ENCODE results near the gene RBFOX1. TPM values are rescaled to one million over a fixed set of nuclear protein-coding genes. Genes with fewer than 3 reads are reported as not detected.

RBFOX1 gene
- total RNA-seq, 1 donor from 2014 or later = 70.2 TPM

GRCh38 chr16:7330709-7331108 lies 1.9 kb upstream of the RBFOX1 start:
- no peak for DNase-seq
- intact Hi-C loops (cut with DNase I) = loop anchor here (5.0 kb wide), 1 partner anchor 42 kb away; no protein-coding TSS in a partner anchor
- peak; percentile 64 for ATAC-seq (ENCODE audit: poor library complexity)

DNA sequence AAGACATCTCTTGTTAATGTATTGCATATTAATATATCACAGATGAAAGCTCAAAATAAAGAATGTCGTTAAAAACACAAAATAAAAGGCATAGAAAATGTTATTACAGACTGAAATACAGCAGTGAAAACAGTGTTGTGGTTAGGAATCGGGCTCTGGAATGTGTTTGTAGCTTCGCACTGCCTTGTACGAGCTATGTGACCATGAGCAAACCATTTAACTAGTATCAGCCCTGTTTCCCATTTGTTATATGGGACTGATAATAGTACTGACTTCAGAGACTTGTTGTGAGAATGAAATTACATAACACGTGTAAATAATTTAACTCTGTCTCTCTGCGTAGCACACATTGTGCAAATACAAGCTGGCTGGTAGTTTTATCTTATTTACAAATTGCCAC lies 648 bp upstream of the RBFOX1 start:
- ATAC-seq (ENCODE audit: poor library complexity) = no peak

DNA sequence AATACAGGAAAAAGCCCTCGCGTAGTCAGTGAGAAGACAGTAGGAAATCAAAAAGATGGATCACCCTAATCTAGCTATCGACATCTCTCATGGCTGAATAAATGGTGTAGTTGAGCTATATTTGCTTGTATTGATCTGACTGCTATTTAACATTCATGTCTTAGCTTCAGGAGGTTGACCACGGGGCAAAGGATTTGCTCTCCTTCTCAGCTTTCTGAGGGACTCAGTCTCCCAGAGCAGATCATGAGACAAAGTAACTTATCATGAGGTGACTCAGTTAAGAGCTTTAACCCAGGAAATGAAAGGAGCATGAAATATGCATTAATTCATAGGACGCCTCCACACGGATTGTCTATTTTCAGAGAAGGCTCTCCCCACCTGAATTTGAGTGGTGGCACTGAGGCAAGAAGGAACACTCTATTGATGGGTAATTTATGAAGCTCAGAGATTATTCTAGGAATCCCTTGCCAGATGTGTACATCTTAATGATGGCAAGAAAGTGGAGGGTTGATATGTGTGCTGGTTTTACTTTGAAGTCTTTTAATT lies 608 bp downstream of the RBFOX1 start:
- no peak for DNase-seq
- intact Hi-C loops (cut with DNase I) = loop anchor here (5.0 kb wide), 1 partner anchor 39 kb away; no protein-coding TSS in a partner anchor
- no peak for ATAC-seq (ENCODE audit: poor library complexity)

More for the DNA sequence above, 648 bp upstream of the RBFOX1 start:
- DNase-seq = no peak
- intact Hi-C loops (cut with DNase I) = loop anchor here (5.0 kb wide), 1 partner anchor 40 kb away; no protein-coding TSS in a partner anchor

DNA sequence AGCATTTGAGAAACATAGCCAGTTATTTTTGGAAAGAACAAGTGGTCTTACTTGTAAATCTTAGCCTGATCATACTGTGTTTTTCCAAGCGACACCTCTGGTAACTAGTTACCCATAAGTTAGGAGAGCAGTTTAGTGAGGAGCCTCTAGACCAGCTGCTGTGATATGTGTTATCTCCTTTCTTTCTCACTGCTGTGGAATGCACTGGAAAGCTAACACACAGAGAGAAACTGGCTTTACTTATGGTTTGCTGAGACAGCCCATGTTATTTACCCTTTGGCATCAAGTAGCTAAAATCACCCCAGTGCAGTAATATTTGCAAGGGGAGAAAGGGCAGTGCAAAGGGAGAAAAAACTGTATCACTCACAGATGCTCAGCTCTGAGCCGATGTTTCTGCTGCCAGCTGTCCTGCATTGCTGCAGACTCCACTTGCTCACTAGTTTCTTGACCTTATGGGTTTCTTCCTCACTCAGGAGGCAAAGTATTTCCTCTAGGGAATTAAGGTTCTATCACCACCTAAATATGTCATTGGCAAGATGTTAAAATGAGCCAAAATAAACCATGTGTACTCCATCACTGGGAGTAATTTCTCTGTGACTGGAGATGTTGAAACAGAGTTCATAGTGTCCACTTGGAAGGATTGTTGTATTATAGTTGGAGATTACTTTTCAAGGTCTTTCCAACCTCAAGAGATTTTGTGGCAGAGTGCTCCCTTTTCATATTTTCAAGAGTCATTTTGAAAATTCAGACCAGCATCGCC lies 2.3 kb downstream of the RBFOX1 start:
- intact Hi-C loops (cut with DNase I) = loop anchor here (5.0 kb wide), 1 partner anchor 37 kb away; no protein-coding TSS in a partner anchor
- ATAC-seq (ENCODE audit: poor library complexity) (peak; percentile 45), DNase-seq (peak; percentile 37)

DNA sequence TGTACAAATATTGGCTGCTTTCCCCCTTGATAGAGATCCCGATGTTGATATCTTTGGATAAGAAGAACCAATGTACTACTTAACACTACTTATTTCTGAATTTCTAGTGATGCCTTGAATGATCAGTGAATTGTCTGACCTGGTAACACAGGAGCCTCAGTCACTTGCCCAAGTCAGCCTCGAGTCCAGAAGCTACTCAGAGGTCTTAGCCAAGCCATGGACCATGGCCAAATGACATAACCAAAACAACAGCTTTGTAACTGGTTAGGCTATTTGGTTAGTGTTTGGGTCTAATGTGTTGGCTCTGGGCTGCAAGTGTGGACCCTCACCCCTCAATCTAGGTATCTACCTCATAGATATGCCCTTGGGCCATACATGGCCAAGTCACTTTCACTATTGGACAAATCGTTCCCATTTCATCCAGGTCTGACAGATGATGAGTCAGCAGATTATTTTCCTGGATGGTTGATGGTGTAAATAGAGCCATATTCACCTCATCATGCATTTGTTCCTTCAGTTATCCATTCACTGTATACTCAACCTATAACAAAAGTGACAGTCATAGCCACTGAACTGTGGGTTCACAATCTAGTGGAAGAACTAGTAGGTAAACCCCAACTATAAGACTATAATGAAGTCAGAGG lies 3.5 kb downstream of the RBFOX1 start:
- intact Hi-C loops (cut with DNase I) = no loop called here
- ATAC-seq (ENCODE audit: poor library complexity) (no peak), DNase-seq (no peak)

DNA sequence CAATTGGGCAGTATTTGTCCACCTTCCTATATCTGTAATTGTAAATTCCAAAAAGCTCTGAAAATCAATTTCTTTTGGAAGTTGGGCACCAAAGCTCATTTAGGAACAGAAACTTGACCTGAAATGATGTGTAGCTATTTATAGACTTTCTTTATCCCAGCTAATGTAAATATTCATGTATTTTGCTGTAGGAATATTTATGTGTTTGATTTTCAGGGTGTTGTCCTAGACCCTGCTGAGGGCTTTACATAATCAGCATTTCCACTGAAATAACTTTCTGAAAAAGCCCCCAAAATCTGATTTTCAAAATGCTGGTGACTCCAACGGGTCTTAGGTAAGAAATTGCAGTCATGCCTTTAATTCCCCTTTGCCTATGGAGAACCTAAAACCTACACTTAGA lies 4.1 kb downstream of the RBFOX1 start:
- ATAC-seq (ENCODE audit: poor library complexity) = no peak
- DNase-seq = no peak
- intact Hi-C loops (cut with DNase I) = no loop called here

GRCh38 chr16:7338826-7339225 lies 6.2 kb downstream of the RBFOX1 start:
- intact Hi-C loops (cut with DNase I) = no loop called here
- no peak for DNase-seq

GRCh38 chr16:7339700-7340099 lies 7.1 kb downstream of the RBFOX1 start:
- no peak for DNase-seq
- ATAC-seq (ENCODE audit: poor library complexity) = peak; percentile 50
- intact Hi-C loops (cut with DNase I) = no loop called here

More at GRCh38 chr16:7338826-7339225, 6.2 kb downstream of the RBFOX1 start:
- peak; percentile 5 for ATAC-seq (ENCODE audit: poor library complexity)

DNA sequence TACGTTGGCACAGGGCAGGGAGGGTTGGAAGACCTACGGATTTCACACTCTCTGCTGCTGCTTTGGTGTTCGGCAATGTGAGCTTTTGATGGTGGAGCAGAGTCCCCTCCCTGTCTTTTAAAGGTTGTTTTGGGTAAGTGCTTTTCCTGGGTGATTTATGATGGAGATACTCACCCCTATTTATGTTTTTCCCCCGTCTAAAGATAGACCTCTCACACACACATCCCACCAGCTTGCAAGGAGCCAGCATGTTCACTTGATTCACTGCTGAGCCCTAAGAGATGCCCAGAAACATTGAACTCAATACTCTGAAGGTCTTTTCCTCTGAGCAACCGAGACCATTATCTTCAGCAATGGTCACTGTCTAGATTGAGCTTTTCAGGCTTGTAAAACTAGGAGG lies 8.3 kb downstream of the RBFOX1 start:
- intact Hi-C loops (cut with DNase I) = no loop called here
- DNase-seq (no peak), ATAC-seq (ENCODE audit: poor library complexity) (no peak)

DNA sequence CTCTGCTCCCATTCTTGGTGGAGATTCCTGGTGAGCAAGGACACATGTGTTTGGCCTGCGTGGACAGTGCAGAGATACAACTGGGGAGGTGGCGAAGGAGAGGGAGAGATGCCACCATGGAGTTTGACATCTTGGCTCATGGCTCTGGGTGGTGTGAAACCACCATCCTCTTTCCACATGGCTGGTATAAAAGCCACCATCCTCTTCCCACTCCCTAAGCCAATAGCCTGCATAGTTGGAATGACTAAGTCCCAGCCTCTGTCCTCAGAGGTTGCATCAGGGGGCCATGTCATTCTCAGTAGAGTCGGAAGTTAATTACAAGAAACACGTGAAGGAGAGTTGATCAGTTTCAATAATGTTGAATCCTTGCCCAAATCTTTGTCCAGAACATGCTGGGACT lies 10.0 kb downstream of the RBFOX1 start:
- no peak for ATAC-seq (ENCODE audit: poor library complexity)
- no peak for DNase-seq
- intact Hi-C loops (cut with DNase I) = no loop called here

- DNase-seq = no peak
- intact Hi-C loops (cut with DNase I) = no loop called here
- no peak for ATAC-seq (ENCODE audit: poor library complexity)
These were observed 10.6 kb downstream of the RBFOX1 start for GRCh38 chr16:7343243-7343642.

DNA sequence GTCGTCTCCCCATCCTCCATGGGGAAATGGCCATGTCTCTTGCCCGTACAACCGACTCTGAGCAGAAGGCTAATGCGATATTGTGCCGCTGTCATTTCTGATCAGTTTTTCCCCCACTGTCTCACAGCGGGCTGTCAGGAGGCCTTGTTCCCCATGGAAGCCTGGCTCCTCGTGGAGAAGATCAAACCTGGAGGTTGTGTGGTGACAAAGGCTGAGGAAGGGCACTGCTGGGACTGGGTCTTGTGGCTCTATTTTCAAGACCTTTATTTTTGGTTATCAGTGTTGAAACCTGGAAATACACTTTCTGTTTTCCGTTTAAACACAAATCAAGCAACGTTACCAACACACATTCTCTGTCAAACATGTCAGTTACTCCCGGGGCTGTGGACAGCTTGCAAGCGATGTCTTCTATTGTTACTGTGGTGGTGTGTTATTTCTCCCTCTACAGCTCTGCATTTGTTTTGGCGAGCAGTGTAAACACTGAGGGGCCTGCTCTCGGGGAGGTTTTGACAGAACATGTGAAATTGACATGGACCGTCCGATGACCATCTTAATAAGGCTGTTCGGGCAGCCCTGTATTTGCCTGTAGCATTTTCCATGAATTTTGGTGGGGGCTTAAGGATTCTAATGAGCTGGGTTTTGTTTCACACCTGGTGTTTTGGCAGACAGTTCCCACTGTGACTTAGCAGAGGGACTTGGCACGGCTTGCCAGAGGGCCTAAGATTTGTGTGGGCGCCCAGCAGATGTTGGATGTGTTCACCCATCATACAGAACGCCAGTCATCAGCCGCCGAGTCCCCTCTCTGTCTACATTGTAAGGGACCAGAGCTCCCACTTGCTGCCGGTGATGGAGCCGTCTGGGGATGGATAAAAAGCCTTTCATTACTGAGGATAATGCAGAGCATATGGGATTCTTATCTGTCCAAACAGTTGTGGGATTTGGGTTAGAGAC lies 12.5 kb downstream of the RBFOX1 start:
- peak; percentile 60 for DNase-seq
- intact Hi-C loops (cut with DNase I) = no loop called here
- peak; percentile 91 for ATAC-seq (ENCODE audit: poor library complexity)

DNA sequence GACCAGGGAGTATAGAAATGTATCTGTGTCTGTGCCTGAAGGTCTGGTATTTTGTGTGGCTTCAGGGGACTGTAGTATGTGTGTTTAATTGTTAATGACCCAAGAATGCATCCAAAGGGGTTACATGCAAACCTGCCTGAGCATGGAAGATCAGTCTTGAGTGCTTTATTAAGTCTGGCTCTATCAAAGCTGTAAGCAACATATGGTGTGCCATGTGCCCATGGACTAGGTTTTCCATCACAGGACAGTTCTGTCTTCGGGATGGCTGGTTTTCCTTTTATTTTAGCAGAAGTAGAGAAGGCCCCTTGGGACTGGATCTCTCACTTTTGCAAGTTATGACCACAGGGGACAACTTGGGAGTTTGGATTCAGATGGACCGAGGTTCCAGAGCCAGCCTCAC lies 18.2 kb downstream of the RBFOX1 start:
- intact Hi-C loops (cut with DNase I) = no loop called here
- DNase-seq (no peak), ATAC-seq (ENCODE audit: poor library complexity) (no peak)

DNA sequence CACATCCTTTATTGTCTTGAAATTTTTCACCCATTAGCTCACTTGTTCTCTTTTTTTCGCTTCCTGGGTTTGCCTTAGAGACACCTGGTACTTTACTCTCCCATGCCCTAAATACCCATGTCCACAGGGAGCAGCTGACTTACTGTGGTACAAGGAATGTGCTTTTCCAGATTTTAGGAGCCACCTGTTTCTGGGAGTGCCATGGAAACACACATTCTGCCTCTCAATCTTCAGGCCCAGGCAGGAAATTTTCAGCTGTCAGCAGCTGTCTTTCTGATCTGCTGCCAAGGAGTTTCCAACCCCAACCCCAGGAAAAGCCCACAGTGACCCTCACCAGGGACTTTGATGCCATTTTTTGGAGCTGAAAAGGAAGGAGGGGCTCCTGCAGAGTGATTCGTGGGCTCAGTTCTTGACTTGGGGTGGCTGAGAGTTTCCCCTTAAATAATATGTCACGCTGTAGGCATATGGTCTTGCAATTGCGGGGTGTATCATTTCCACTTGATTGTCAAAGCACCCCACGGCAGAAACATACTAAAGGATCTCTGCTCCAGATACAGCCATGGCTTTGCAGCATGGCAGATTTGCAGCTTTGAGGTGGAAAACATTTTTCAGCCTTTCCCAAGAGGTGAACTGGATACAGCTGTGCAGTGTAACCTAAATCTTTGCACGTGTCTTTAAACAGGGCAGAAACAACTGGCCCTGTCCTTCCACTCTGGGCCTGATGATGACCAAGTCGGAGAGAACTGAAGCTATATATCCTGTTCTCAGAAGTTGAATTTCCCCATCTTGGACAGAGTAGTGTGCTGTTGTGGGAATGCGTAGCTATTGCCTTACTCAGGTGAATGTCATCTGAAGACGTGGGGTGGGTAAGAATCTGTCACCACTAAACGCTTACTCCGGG lies 19.2 kb downstream of the RBFOX1 start:
- no peak for DNase-seq
- ATAC-seq (ENCODE audit: poor library complexity) = peak; percentile 16
- intact Hi-C loops (cut with DNase I) = no loop called here

DNA sequence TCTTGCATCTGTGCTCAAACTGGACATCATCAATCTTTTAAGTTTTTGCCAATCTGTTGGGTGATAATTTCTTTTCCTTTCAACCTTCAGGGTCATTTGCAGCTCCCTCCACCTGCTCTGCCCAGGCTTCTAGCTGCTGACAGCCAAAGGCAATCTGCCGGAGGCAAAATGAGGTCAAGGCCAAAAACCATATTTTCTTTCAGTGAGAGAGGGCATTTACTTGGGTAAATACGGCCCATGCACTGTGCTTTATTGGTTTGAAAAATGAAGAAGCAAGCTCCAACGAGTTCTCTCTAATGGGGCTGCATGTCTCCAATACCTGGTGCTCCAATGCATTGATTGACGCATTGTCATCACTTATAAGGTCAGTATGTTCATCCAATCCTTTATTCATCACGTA lies 23.1 kb downstream of the RBFOX1 start:
- intact Hi-C loops (cut with DNase I) = no loop called here
- DNase-seq (no peak), ATAC-seq (ENCODE audit: poor library complexity) (no peak)

DNA sequence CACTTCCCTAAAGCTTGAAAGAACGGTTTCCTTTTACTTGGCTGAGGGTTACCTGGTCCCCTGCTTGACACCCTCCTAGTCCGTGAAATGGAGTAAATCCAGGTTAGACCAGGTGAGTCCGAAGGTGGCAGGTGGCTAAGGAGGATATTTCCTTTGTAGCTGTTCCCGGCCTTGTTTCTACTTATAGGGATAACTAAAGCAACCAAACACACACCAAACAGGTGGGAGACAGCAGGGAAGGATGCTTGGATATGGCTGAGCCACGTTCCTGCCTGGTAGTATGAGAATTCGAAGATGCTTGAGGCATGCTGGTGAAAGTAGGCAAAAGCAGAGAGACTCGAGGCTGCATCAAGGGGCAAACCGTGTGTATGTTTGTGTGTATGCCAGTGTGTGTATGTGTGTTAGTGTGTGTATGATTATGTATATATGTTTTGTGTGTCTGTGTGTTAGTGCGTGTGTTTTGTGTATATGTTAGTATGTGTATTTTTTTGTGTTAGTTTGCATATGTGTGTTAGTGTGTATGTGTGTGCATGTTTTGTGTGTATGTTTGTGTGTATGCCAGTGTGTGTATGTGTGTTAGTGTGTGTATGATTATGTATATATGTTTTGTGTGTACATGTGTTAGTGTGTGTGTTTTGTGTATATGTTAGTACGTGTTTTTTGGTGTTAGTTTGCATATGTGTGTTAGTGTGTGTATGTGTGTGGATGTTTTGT lies 28.9 kb downstream of the RBFOX1 start:
- intact Hi-C loops (cut with DNase I) = no loop called here
- DNase-seq (no peak), ATAC-seq (ENCODE audit: poor library complexity) (no peak)

DNA sequence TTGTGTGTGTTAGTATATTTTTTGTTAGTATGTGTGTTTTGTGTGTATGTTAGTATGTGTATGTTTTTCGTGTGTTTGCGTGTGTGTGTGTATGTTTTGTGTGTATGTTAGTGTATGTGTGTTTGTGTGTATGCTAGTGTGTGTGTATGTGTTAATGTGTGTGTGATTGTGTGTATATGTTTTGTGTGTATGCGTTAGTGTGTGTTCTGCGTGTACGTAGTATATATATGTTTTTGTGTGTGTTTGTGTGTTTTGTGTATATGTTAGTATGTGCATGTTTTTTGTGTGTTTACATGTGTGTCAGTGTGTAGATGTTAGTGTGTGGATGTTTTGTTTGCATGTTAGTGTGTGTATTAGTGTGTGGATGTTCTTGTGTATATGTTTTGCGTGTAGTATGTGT lies 29.6 kb downstream of the RBFOX1 start:
- intact Hi-C loops (cut with DNase I) = no loop called here
- DNase-seq = no peak
- ATAC-seq (ENCODE audit: poor library complexity) = no peak
